HG03064 (cell line): ENCODE data around the gene BHLHA15.

ENCODE experiments used
- ATAC-seq: cut with Tn5 transposase; IDR thresholded peaks from one replicate; pipeline ENCODE4 v1.9.1; 2021; ENCODE audit warnings: low read depth; ENCODE audit not compliant: unreplicated experiment

The BHLHA15 gene

GRCh38 chr7:98223351-98223897 is 12.2 kb downstream of the BHLHA15 start:
- ATAC-seq: no peak

- ATAC-seq: no peak
Observed at GRCh38 chr7:98223898-98224700, 12.9 kb downstream of the BHLHA15 start.

GRCh38 chr7:98224701-98225181 is 13.5 kb downstream of the BHLHA15 start:
- no peak for ATAC-seq

- no peak for ATAC-seq
Observed at GRCh38 chr7:98225913-98226614, 14.8 kb downstream of the BHLHA15 start.

DNA sequence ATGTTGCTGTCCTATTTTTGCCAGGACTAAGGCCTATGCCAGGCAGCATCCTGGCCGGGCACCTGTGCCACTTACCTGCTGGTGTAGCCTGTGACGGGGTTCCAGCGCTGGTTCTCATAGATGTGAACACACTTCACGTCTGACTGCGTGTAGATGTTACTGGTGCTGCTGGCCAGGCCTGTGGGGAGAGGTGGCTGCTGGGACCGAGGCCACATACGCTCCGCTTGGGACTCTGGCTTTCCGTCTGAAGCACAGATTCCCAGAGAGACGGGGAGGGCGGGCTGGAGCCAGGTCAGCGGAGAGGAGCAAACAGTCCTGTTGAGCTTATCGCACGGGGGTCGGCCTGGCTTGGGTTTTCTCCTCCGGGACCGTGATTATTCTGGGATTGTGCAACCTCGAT is 16.7 kb downstream of the BHLHA15 start:
- no peak for ATAC-seq

GRCh38 chr7:98228801-98229200 is 17.6 kb downstream of the BHLHA15 start:
- ATAC-seq: no peak

GRCh38 chr7:98229441-98229840 is 18.2 kb downstream of the BHLHA15 start:
- ATAC-seq: no peak

DNA sequence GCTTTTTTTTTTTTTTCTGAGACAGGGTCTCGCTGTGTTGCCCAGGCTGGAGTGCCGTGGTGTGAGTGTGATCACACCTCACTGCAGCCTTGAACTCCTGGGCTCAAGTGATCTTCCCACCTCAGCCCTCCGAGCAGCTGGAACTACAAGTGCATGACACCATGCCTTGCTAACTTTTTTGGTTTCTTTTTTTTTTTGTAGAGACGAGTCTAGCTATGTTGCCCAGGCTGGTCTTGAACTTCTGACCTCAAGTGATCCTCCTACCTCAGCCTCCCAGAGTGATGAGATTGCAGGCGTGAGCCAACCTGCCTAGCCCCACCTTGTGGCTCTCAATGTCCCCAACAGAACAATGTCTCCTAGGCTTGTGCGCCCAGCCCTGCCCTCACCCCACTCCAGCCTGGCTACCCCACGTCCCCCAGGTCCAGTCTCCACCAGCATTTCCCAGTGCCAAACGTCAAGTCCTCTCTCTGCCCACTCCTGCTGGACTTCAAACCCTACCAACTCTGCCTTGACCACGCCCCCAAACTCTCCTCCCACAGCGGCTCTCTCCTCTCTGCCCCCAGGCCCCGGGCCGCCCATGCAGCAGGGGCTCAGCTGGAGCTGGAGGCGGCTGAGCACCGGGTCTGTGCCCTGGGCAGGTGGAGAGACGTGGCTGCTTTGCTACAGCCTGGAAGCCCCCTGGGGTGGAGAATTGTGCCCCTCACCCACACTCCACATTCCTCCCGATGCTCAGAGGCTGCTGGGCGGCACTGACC is 18.9 kb downstream of the BHLHA15 start:
- no peak for ATAC-seq

- ATAC-seq: no peak
Observed at GRCh38 chr7:98230746-98231471, 19.7 kb downstream of the BHLHA15 start.

GRCh38 chr7:98231493-98232262 is 20.4 kb downstream of the BHLHA15 start:
- no peak for ATAC-seq

- ATAC-seq: no peak
Observed at GRCh38 chr7:98232263-98232585, 21.0 kb downstream of the BHLHA15 start.

DNA sequence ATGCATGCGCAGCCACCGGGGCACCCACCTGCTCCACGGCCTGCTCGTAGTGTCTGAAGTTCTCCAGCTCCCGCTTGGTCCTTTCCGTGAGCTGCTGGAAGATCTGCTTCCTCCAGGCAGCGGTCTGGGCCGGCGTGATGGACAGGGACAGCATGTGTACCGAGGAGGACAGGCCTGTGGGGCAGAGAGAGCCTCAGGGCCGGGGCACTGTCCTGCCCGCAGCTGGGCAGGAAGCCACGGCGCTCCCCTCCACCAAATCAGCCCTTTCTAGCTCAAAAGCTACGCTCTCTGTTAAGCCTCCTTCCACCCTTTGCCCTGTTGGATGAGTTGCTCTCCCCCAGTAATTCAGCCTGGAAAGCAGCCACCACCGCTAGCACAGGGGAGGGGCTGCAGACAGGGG is 21.6 kb downstream of the BHLHA15 start:
- ATAC-seq: no peak

DNA sequence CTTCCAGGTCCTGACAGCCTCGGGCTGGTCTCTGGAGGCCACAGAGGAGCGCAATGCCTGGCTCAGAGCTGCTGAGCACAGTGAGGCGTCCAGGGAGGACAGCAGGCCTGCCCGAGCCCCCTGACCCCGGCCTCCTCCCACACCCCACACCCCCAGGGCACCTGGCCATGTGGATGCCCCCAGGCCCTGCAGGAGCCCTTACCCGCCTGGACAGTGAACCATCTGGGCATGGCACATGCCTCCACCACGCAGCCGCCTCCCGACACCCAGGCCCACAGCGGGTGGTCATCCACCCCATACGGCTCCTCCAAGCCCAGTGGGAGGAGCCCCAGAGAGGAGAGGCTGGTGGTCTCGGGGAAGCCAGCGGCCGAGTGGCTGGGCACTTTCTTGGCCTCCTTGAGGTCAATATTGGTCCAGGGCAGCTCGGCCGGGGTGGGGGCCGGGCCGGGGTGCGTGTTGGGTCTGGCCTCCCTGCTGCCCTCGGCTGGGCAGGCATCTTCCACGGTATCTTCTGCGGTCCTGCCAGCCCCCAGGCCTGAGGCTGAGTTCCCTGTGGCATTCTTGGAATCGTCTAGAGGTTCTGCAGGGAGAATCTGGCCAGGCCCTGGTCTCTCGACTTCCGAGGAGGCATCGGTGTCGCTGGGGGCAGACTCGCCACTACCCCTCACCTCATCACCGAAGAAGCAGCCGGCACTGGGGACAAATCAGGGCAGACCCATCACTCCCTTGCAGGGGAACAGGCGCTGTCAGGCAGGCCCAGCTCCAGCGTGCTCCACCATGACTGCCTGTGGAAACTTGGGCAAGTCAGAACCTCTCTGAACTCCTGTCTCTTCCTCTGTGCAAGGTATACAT is 22.2 kb downstream of the BHLHA15 start:
- ATAC-seq: no peak

DNA sequence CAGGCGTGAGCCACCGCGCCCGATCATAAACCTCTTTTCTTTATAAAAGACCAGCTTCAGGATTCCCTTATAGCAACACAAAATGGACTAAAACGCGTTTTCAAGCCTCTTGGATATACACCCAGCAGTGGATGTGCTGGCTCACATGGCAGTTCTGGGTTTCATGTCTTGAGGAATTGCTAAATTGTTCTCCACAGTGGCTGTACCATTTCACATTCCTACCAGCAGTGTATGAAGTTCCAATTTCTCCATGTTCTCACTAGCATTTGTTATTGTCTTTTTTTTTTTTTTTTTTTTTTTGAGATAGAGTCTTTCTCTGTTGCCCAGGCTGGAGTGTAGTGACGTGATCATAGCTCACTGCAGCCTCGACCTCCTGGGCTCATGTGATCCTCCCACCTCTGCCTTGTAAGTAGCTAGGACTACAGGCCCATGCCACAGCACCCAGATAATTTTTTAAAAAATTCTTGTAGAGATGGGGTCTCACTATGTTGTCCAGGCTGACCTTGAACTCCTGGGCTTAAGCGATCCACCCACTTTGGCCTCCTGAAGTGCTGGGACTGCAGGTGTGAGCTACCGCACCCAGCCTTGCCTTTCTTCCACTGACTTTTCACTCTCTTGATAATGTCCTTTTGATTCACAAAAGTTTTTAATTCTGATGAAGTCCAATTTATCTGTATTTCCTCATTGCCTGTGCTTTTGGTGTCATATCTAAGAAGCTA is 23.3 kb downstream of the BHLHA15 start:
- ATAC-seq: no peak

DNA sequence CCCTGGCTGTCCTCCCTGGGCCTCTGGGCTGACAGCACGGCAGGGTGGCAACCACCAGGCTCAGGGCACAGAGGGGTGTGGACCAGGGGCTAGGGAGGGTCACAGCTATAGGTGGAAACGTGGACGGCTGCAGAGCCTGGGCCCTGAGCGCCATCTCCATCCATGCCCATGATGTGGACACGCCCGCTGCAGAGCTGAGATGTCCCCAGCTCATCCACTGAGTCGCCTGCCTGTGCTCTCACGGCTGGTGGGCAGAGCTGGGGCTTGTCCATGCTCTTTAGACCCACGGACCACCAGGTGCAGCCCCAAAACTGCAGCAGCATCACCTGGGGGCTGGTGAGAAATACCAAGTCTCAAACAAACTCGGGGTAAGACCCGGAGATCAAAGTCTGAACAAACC is 24.7 kb downstream of the BHLHA15 start:
- no peak for ATAC-seq

- ATAC-seq: no peak
Observed at GRCh38 chr7:98236355-98237185, 25.3 kb downstream of the BHLHA15 start.

- ATAC-seq: no peak
Observed at GRCh38 chr7:98238076-98238475, 26.8 kb downstream of the BHLHA15 start.
